Hematopoietic multipotent progenitor cell treated with erythropoietin and hydrocortisone succinate and interleukin-3 and kit ligand, for 4 days (in vitro differentiated cells): ENCODE results near the gene C3orf52.

ENCODE experiments used
- DNase-seq: peaks from one replicate; pipeline ENCODE4 v3.0.0-alpha.2; 2015

C3orf52 gene

DNA sequence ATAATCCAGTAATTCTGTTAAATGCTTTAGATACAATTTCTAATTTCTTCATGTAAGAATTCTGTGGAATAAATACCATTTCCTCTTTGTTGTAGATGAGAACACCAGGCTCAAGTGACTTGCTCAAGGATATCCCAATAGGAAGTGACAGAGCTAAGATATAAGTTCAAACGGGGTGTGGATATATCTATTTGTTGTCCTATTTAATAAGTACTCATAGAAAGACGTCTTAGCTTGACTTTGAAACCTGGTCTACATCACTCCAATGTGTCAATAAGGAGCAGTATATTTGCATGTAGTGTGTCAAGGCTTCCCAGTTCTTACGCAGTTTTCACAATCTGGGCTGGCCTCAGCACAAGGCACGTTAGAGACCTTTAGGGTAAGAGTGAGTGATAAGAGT lies 51.6 kb downstream of the C3orf52 start:
- no peak for DNase-seq

DNA sequence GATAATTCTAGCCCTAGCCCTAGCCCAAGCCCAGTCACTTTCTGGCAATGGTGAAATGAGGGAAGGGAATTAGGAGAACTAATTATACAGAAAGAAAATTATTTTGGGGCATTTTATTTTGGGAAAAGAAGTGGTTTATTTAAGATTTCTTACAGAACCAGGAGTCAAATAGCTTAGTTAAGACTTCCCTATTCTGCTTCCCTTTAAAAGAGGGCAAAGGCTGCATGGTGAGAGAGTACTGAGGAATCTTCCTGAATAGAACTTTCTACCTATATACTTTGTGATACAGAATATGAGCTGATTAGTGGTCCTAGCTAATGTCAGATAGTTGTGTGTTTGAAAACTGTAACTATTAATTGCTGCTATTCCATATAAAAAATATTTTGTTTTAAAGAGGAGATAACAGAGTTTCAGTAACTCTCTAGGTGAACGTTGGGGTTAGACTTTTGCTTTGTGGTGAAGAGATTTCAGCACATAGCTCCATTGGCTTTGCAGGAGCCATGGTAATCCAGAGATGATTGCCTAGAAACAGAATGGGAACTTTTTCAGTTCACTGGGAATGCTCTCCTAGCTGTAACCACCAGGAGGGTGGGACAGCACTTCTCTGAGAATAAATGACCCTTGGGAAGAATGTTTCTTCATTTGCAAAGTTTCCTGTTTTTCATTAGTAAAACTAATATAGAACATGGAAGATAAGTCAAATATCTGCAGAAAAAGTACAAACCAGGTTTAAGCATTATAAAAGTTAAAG lies 52.2 kb downstream of the C3orf52 start:
- DNase-seq: no peak

DNA sequence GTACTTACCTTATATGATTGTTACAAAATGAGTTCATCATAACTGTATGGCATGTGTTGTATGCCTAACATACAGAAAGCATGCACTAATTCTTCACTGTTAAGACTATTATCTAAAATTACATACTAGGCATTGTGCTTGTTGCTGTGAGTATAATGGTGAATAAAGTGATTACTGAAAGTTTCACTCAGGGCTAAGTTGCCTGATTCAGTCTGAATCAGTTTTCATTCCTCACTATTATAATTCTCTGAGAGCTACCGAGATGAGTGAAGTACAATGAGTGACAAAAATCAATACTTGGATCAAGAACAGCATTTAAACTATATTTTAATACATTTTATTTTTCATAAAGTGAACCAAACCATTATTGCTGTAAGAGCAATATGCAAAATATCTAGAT lies 54.4 kb downstream of the C3orf52 start:
- no peak for DNase-seq

DNA sequence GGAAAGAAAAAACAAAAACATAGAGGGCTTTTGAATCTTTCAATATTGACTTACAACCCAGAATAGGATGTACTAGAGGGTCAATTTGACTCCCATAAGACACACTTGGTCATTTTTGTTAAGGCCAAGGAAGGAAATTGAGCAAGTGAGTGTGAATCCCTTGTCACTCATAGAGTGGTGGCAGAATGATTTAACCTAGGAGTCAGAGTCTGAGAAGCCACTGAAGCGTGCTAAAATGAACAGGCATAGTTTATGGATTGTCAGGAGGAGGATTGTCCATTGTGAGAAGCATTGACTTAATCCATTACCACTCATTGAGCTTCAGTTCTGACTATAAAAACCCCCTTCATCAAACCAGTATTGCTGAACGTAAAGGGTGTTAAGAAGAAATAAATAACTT lies 55.1 kb downstream of the C3orf52 start:
- DNase-seq: no peak

DNA sequence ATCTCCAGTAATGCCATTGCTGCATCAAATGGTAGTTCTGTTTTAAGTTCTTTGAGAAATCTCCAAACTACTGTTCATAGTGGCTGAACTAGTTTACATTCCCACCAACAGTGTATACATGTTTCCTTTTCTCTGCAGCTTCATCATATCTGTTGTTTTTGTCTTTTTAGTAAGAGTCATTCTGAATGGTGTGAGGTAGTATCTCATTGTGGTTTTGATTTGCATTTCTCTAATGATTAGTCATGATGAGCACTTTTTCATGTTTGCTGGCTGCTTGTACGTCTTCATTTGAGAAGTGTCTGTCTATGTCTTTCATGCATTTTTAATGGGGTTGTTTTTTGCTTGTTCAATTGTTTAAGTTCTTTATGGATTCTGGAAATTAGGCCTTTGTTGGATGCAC lies 57.1 kb downstream of the C3orf52 start:
- DNase-seq: no peak

DNA sequence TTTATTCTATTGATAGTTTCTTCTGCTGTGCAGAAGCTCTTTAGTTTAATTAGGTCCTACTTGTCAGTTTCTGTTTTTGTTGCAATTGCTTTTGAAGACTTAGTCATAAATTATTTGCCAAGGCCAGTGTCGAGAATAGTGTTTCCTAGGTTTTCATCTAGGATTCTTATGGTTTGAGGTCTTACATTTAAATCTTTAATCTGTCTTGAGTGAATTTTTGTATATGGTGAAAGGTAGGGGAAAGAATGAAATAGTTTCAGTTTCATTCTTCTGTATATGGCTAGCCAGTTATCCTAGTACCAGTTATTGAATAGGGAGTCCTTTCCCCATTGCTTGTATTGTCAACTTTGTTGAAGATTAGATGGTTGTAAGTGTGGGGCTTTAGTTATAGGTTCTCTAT lies 57.5 kb downstream of the C3orf52 start:
- DNase-seq: no peak

DNA sequence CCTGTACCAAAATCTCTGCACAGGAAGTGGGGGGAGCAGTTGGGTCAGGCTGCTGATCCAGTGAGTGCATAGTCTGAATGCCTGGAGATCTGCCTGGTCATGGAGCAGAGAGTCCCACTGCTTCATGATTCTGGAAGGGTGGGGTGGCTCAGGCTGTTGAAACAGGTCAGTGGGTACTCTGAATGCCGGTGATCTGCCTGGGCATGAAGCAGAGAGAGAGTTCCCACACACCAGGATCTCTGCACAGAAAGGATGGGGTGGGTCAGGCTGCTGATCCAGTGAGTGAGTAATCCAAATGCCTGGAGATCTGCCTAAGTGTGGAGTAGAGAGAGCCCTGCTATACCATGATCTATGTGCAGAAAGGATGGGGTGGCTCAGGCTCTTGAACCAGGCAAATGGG lies 62.9 kb downstream of the C3orf52 start:
- no peak for DNase-seq

DNA sequence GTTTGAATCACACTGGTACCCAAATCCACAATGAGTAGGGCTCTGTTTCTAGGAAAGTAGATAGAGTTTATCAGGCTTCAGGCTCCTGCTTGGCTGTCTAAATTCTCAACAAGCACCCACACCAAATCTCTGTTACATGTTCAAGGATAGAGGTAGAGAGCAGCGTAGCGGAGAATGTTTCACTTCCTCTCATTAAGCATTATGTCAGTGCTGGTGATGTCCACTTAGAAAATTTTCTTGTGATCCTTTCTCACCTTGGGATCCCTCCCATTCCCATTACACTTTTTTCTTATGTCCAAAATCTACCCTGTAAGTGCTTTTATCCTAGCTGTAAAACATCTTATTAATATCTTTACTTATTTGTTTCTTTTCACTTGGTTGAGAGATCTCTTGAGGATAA lies 81.6 kb downstream of the C3orf52 start:
- no peak for DNase-seq
